GM23248 (cell line): ENCODE data around the gene MBOAT1.

Source experiments
- EZH2 ChIP-seq: fragments of 200-600 bp; sonication (generic); IDR thresholded peaks from 2 replicates; pipeline ENCODE4 v1.6.1; 2018; ENCODE audit warnings: antibody characterized with exemption, mild to moderate bottlenecking; ENCODE audit not compliant: insufficient read depth, poor library complexity, severe bottlenecking
- EZH2phosphoT487 ChIP-seq: fragments of 200-600 bp; sonication (generic); IDR thresholded peaks from 2 replicates; pipeline ENCODE4 v1.6.1; 2018; ENCODE audit warnings: antibody characterized with exemption, moderate library complexity, mild to moderate bottlenecking, low read depth; ENCODE audit not compliant: insufficient read depth

GRCh38 chr6:20112841-20113240, 99.4 kb downstream of the MBOAT1 start:
- TF ChIP-seq EZH2phosphoT487 (no peak), EZH2 (no peak)
